Osteocyte (in vitro differentiated cells): ENCODE data around the gene PIK3CA. TPM values are rescaled to one million over a fixed set of nuclear protein-coding genes. Genes with fewer than 3 reads are reported as not detected.

Source experiments
- DNase-seq: peaks from one replicate; pipeline ENCODE4 v3.0.0; 2021; ENCODE audit warnings: mixed read lengths; ENCODE audit not compliant: unreplicated experiment; ENCODE audit errors: extremely low spot score
- H3K27ac Mint-ChIP-seq: one replicate; pipeline ENCODE4 v1.8.0; 2021; ENCODE audit warnings: mild to moderate bottlenecking, mixed read lengths; ENCODE audit not compliant: unreplicated experiment
- H3K27me3 Mint-ChIP-seq: one replicate; pipeline ENCODE4 v1.8.0; 2021; ENCODE audit warnings: mixed read lengths; ENCODE audit not compliant: unreplicated experiment
- H3K36me3 Mint-ChIP-seq: one replicate; pipeline ENCODE4 v1.8.0; 2021; ENCODE audit warnings: mixed read lengths; ENCODE audit not compliant: unreplicated experiment
- H3K4me1 Mint-ChIP-seq: one replicate; pipeline ENCODE4 v1.8.0; 2021; ENCODE audit warnings: mixed read lengths; ENCODE audit not compliant: unreplicated experiment
- H3K4me3 Mint-ChIP-seq: one replicate; pipeline ENCODE4 v1.8.0; 2021; ENCODE audit warnings: mild to moderate bottlenecking, moderate library complexity, mixed read lengths; ENCODE audit not compliant: unreplicated experiment
- H3K9me3 Mint-ChIP-seq: one replicate; pipeline ENCODE4 v1.8.0; 2021; ENCODE audit warnings: mixed read lengths; ENCODE audit not compliant: unreplicated experiment
- CTCF ChIP-seq: fragments of 200-600 bp; sonication (generic); IDR thresholded peaks from 2 replicates; pipeline ENCODE4 v1.5.0; 2021; ENCODE audit warnings: antibody characterized with exemption, mild to moderate bottlenecking, moderate library complexity
- total RNA-seq: library from RNA; stranded (reverse); gene quantifications from 2 replicates; pipeline ENCODE4 v1.2.1, GENCODE V29; 2021

PIK3CA gene
- total RNA-seq, 1 donor from 2014 or later: 48.1 TPM

- Mint-ChIP-seq H3K9me3 (no peaks in the 10 kb centered on the region), H3K36me3 (peaks cover 2% of the 10 kb centered on the region), H3K4me1 (peaks cover 30% of the 10 kb centered on the region), H3K27me3 (no peaks in the 10 kb centered on the region), H3K4me3 (no peak overlapping the region), H3K27ac (no peak overlapping the region)
- TF ChIP-seq CTCF: no peak
- no peak for DNase-seq
Measured at GRCh38 chr3:179182902-179183301, 34.7 kb downstream of the PIK3CA start.

- Mint-ChIP-seq H3K4me3 (no peak overlapping the region), H3K9me3 (no peaks in the 10 kb centered on the region), H3K4me1 (peaks cover 43% of the 10 kb centered on the region), H3K27me3 (no peaks in the 10 kb centered on the region), H3K27ac (no peak overlapping the region), H3K36me3 (peaks cover 2% of the 10 kb centered on the region)
- no peak for TF ChIP-seq CTCF
- no peak for DNase-seq
Measured at GRCh38 chr3:179184826-179185225, 36.7 kb downstream of the PIK3CA start.

DNA sequence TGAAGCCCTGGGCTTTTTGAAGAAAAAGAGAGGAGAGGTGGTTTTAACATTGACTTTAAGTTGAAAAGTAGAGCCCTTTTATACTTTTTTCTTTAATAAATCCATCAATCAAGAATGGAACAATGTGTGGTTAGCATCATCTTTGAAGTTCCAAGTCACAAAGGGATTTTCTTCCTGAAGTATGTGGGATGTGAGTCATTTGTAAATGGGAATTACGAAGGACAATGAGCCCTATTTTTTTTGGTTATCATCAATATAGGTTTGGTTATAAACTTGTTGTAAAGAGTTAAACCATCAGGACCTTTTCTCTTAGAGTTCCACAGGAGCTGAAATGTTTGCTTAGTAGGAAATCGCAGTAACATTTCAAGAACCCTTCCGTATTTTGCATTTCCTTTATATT lies 38.3 kb downstream of the PIK3CA start:
- TF ChIP-seq CTCF: no peak
- H3K36me3 Mint-ChIP-seq: peaks cover 2% of the 10 kb centered on the region
- peaks cover 58% of the 10 kb centered on the region for H3K4me1 Mint-ChIP-seq
- no peak overlapping the region for H3K4me3 Mint-ChIP-seq
- DNase-seq: no peak
- H3K27ac Mint-ChIP-seq: no peak overlapping the region
- H3K27me3 Mint-ChIP-seq: no peaks in the 10 kb centered on the region
- no peaks in the 10 kb centered on the region for H3K9me3 Mint-ChIP-seq

GRCh38 chr3:179189759-179190158 lies 41.6 kb downstream of the PIK3CA start:
- no peak for DNase-seq
- peak overlapping the region; percentile 87 for H3K27ac Mint-ChIP-seq
- H3K4me3 Mint-ChIP-seq: no peak overlapping the region
- no peak for TF ChIP-seq CTCF
- peaks cover 6% of the 10 kb centered on the region for H3K36me3 Mint-ChIP-seq
- peaks cover 65% of the 10 kb centered on the region for H3K4me1 Mint-ChIP-seq
- no peaks in the 10 kb centered on the region for H3K9me3 Mint-ChIP-seq
- H3K27me3 Mint-ChIP-seq: no peaks in the 10 kb centered on the region

- H3K4me1 Mint-ChIP-seq: peaks cover 67% of the 10 kb centered on the region
- no peak overlapping the region for H3K4me3 Mint-ChIP-seq
- H3K27ac Mint-ChIP-seq: peak overlapping the region; percentile 87
- TF ChIP-seq CTCF: no peak
- H3K36me3 Mint-ChIP-seq: peaks cover 3% of the 10 kb centered on the region
- DNase-seq: no peak
- no peaks in the 10 kb centered on the region for H3K27me3 Mint-ChIP-seq
- no peaks in the 10 kb centered on the region for H3K9me3 Mint-ChIP-seq
Measured at GRCh38 chr3:179190581-179190980, 42.4 kb downstream of the PIK3CA start.
